AG04449 (cell line): ENCODE data around the gene TBXA2R.

ENCODE experiments used
- CTCF ChIA-PET: fragments of 350-600 bp; formaldehyde crosslinking; extraction: SDS; loops from one replicate; lab custom pipeline; 2021; ENCODE audit warnings: antibody characterized with exemption; lab: Yijun Ruan, JAX
- POLR2A ChIA-PET: fragments of 400-600, 350-600 bp; formaldehyde crosslinking; extraction: SDS; loops from one replicate; lab custom pipeline; 2020; ENCODE audit warnings: antibody characterized with exemption, inconsistent platforms; lab: Yijun Ruan, JAX
- DNase-seq: peaks from one replicate; pipeline ENCODE4 v3.0.0-alpha.2; 2010; ENCODE audit warnings: low read depth, low spot score
- H3K4me3 ChIP-seq: 2 replicates; pipeline ENCODE4 v1.5.1; 2011; ENCODE audit warnings: low read depth, mild to moderate bottlenecking, control low read depth, low read length
- TF ChIP-seq, protein P1 (sequence below): IDR thresholded peaks from one replicate; pipeline ENCODE4 v1.5.1; 2011; ENCODE audit warnings: mild to moderate bottlenecking, moderate library complexity, low read length, control low read depth, inconsistent platforms; ENCODE audit not compliant: insufficient read depth; ENCODE audit errors: missing control alignments

The TBXA2R gene

GRCh38 chr19:3554254-3555083 lies 52.2 kb downstream of the TBXA2R start:
- peak overlapping the region; percentile 8 for H3K4me3 ChIP-seq
- POLR2A ChIA-PET, result no interaction called here
- CTCF ChIA-PET, result interaction anchor here (0.6 to 6.4 kb wide), 4 partner anchors 9 to 257 kb away, joined by 3 to 66 read pairs (median 4); no protein-coding TSS in a partner anchor
- TF ChIP-seq, protein P1, sequence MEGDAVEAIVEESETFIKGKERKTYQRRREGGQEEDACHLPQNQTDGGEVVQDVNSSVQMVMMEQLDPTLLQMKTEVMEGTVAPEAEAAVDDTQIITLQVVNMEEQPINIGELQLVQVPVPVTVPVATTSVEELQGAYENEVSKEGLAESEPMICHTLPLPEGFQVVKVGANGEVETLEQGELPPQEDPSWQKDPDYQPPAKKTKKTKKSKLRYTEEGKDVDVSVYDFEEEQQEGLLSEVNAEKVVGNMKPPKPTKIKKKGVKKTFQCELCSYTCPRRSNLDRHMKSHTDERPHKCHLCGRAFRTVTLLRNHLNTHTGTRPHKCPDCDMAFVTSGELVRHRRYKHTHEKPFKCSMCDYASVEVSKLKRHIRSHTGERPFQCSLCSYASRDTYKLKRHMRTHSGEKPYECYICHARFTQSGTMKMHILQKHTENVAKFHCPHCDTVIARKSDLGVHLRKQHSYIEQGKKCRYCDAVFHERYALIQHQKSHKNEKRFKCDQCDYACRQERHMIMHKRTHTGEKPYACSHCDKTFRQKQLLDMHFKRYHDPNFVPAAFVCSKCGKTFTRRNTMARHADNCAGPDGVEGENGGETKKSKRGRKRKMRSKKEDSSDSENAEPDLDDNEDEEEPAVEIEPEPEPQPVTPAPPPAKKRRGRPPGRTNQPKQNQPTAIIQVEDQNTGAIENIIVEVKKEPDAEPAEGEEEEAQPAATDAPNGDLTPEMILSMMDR, result no peak
- no peak for DNase-seq

DNA sequence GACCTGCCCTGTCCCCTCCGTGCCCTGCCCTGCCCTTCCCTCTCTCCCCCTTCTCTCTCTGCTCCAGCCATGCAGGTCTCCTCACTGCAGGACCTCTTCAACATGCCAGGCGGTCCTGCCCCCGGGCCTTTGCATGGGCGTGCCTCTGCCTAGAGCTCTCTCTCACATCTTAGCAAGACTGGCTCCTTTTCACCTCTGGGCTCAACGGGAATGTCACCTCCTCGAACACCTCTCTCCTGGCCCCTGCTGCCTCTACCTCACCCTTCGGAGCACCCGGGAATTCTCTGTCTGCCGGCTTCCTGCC lies 54.9 kb downstream of the TBXA2R start:
- ChIA-PET CTCF (no interaction called here), POLR2A (no interaction called here)
- TF ChIP-seq, protein P1, result no peak
- no peak overlapping the region for H3K4me3 ChIP-seq
- DNase-seq, result no peak

GRCh38 chr19:3550947-3551791 lies 55.5 kb downstream of the TBXA2R start:
- POLR2A ChIA-PET, result no interaction called here
- H3K4me3 ChIP-seq, result no peak overlapping the region
- CTCF ChIA-PET, result no interaction called here
- no peak for DNase-seq
- TF ChIP-seq, protein P1, result no peak

DNA sequence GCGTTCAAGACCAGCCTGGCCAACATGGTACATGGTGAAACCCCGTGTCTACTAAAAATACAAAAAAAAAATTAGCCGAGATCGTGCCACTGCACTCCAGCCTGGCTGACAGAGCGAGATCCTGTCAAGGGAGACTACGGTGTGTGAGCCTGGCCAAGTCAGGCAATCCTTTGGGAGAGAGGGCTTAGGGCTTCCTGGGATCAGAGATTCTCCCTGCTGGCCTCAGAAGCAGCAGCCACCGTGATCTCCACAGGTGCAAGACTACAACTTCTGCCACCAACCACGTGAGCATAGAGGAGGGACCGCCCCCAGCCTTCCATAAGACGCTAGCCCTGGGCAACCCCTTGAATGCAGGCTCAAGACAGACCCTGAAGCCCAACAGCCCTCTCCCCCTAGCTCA lies 56.9 kb downstream of the TBXA2R start:
- ChIA-PET POLR2A (no interaction called here), CTCF (interaction anchor here (2.1 kb wide), 1 partner anchor 69 kb away, joined by 6 read pairs; no protein-coding TSS in a partner anchor)
- DNase-seq, result no peak
- H3K4me3 ChIP-seq, result no peak overlapping the region
- TF ChIP-seq, protein P1, result no peak

DNA sequence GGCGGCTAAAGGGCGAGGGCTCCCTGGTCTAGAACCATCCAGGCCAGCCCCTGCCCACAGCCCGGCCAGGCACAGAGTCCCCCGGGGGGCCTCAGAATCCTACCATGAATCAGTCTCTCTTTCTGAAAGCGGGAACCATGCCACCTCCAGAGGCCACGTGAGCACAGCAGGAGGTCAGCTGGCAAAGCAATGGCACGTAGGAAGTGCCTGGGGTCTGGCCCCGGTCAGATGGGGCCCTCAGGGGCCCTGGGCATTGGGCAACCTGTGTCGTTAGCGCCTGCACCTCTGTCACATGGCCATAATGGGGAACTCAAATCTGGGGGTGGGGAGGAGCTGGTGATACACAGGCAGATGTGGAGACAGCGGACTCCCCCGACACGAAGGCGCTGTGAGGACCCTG lies 58.1 kb downstream of the TBXA2R start:
- CTCF ChIA-PET, result interaction anchor here (0.6 to 2.1 kb wide), 8 partner anchors 8 to 244 kb away, joined by 3 to 7 read pairs (median 4); no protein-coding TSS in a partner anchor
- POLR2A ChIA-PET, result interaction anchor here (0.5 kb wide), 1 partner anchor 670 kb away, joined by 3 read pairs; no protein-coding TSS in a partner anchor
- DNase-seq, result no peak
- TF ChIP-seq, protein P1, result no peak
- no peak overlapping the region for H3K4me3 ChIP-seq

DNA sequence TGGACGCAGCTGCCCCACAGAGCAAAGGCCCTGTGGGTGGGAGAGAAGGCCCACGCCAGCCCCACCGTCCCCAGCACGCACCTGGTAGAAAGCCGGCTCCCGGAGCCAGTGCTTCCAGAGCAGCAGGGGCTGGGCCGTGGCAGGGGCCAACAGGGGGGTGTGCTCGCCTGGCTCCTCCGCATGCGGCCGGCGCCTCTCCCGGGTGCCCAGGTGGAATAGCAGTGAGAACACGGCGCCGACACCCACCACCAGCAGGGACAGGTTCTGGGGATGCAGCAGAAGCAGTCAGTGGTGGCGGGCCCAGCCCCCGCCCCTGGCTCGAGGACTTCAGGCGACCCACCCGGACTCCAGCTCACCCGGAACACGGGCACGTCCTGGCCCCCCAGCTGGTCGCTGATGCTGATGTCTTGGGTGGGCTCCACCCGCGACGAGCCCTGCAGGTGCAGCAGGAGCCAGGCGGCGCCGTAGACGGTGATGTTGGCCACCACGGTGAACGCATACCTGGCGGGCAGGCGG lies 58.9 kb downstream of the TBXA2R start:
- no peak for DNase-seq
- no peak overlapping the region for H3K4me3 ChIP-seq
- TF ChIP-seq, protein P1, result no peak
- ChIA-PET CTCF (interaction anchor here (0.6 to 2.1 kb wide), 7 partner anchors 9 to 159 kb away, joined by 3 to 7 read pairs (median 3); no protein-coding TSS in a partner anchor), POLR2A (no interaction called here)
